HG03103 (cell line): ENCODE data around the gene GPRC5D.
A peak's percentile ranks its signal among the peaks of the same experiment; 100 is the strongest.

Experiments
- ATAC-seq: cut with Tn5 transposase; IDR thresholded peaks from one replicate; pipeline ENCODE4 v1.9.1; 2021; ENCODE audit warnings: low read depth; ENCODE audit not compliant: unreplicated experiment

Gene GPRC5D

DNA sequence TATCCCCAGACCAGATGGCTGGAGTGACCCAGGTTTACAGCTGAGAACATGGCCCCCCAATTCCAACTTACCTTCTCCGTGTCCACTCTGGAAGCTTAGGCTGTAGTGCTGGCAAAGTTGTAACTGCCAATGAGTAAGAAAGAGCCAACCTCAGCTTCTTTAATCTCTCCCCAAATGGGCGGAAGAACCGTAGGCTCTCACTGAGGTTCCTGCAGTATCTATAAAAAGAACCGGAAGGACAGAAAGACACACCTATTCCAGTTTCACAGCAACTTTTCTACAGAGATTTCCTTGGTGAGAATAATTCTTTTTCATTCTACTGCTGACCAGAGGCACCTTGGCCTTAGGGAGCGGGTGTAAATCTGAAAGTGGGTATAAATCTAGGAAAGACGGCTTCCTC lies at the start of gene GPRC5D:
TSS of gene GPRC5D (minus strand) at position 135 of the 400 bp plus-strand sequence. CDS start 1,786 bp downstream, outside the sequence.
- no peak for ATAC-seq

DNA sequence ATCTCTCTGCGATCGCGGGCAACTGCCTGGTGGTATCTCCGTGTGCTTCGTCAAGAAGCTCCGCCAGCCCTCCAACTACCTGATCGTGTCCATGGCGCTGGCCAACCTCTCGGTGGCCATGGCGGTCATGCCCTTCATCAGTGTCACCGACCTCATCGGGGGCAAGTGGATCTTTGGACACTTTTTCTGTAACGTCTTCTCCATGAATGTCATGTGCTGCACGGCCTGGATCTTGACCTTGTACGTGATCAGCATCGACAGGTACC lies 49.7 kb upstream of the GPRC5D start:
- no peak for ATAC-seq

DNA sequence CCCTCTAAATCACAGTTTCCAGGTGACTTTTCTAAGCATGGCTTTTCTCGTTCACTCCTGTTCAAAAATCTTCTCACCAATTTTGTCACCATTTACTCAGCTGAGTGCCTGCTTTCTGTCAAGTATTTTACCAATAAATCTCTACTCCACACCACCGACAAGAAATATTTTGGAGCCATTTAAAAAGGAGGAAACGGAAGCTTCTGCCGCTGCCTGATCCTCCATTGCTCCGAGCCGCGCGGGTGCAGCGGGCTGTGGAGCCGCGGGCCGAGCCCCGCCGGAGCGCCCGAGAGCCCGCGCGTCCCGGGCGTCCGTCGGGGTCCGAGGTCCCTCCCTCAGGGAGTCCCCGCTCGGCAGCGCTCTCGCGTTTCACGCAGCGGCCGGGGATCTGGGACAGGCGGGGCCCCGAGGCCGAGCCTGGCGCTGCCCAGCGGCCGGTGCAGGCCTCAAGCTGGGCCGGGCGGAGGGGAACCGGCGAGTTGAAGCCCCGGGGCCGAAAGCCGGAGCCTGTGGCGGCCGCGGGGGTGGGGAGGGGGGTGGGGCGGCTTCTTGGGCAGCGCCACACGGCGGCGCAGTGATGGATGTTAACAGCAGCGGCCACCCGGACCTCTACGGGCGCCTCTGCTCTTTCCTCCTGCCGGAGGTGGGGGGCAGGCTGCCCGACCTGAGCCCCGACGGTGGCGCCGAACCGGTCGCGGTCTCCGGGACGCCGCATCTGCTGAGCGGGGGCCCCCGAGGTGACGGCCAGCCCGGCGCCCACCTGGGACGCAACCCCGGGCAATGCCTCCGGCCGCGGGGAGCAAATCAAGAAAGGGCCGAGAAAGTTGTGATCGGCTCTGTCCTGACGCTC lies 49.2 kb upstream of the GPRC5D start:
- ATAC-seq = no peak

DNA sequence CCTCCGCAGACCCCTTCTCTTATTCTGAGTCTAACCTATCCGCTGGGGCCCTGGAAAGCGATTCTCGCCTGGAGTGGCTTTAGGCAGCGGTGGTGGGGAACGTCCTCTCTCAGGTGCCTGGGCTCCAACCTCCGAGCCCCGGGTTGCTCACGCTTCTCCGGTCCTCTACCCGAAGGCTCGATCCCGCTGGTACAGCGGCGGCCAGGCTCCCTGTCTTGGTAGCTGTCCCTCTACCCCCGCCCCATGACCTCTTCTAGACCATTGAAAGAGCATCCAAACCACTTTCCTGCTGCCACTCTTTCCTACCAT lies 48.6 kb upstream of the GPRC5D start:
- peak; percentile 18 for ATAC-seq

DNA sequence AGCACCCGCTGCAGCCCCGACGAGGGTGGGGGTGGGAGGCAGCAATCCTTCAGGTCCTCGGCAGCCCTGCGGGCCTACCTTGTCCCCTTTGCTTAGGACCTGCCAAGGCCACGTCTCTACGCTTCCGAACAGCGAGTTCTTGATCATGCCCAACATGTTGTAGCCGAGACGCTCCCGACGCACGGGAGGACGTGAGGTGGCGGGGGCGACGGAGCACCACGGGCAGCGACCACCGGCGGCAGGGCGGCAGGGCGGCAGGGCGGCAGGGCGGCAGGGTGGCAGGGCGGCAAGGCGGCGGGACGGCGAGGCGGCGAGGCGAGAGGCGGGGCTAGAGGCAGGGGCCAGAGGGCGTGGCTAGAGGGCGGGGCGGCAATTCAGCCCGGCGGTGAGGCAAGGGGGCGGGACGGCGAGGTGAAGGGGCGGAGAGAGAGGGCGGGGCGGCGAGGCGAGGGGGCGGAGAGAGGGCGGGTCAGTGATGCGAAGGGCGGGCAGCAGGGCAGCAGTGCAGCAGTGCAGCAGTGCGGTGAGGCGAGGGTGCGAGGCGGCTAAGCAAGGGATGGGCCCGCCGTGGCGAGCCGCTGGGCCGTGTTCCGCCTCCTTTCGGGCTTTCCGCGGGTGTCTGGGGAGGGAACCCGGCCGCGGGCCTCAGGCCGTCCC lies 48.1 kb upstream of the GPRC5D start, which contains the start of gene HEBP1:
TSS of gene HEBP1 (minus strand) at position 307 of the 657 bp plus-strand sequence. CDS start at position 156, 151 bp downstream.
- peak; percentile 84 for ATAC-seq

DNA sequence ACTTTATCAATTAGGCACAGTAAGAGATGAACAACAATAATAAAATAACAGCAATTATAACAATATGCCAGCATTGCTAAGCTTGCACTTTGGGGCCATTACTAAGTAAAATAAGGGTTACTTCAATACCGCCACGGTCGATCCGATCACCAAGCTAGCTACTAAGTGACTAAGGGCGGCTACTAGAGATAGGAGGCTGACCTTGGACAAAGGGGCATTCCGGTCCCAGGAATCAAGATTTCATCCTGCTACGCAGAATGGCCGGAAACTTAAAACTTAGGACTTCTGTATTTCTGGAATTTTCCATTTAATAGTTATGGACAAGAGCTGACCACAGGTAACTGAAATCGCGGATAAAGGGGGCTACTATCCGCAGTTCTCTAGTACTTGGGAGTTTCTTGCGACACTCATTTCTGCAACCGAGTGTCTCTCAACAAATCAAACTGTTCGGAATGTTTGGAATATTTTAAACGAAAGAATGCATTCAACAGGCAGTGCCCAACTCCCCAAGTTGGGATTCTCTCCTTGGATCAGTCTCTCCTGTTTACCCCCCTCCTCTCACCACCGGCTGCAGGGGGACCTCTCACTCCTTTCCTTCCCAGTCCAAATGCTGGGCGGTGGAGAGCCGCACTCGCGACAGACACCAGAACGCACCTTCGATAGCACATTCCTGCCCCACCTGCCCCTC lies 47.4 kb upstream of the GPRC5D start:
- ATAC-seq = no peak

DNA sequence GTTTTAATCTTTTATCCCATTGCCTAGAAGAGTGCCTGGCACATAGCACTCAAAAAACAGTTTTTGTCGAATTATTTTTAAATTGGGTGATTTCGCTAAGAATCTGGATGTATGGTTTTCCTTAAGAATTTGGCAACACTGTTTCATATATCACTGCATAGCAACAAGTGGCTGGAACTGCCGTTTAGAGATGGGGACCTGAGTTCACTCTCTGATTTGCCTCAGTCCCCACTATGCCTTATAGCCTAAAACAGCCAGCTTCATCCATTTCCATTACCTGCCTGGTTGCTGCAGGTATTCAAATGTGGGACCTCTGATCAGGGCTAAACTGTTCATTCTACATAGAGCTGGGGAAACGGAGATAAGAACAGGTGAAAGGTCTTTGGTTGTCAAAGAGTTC lies 46.3 kb upstream of the GPRC5D start:
- no peak for ATAC-seq

DNA sequence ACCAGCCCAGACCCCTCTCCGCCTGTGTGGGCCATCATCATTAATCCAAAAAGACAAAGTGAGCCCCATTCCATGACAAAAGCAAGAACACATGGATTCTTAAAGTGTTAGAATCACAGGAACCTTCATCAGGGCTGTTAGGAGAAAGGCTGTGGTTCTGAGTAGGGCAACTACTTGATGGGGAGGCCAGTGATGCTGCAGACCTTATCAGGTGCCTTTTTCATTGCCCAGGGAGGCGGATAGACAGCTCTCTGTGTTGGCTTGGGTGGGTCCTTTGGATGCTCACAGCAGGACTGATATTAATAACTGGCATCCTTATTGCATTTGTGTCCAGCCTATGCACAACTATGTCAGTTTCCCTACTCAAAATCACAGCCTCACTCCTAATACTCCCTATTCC lies 45.8 kb upstream of the GPRC5D start:
- ATAC-seq = no peak

DNA sequence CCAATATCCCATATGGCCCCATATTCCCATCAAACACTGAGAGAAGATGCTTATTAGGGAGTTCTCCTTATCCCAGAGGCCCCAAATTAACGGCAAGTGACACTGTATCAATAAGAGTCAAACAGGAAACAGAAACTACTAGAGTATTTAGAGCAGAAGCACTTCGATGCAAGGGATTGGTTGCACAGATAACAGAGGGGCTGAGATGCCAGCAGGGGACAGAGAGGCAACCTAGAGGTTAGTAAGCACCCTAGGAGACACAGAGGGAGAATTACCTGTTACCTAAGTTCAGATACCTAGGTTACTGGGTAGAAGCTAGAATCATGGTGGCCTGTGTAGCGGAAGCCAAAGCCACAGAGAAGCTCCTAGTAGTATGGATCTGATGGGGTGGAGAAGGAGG lies 45.2 kb upstream of the GPRC5D start:
- ATAC-seq = no peak

DNA sequence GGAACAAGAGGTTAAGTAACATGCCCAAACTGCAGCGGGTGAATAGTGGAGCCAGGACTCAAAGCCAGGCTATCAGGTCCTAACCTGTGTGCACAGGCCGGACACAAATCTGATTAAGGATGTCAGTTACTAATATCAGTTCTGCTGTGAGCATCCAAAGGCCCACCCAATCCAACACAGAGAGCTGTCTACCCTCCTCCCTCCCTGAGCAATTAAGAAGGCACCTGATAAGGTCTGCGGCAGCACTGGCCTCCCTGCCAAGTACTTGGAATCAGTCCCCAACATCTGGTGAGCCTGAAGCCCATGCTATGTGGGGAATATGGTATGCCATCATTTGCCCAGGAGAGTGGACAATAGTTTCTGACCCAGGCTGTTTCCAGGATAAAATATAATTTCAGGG lies 44.2 kb upstream of the GPRC5D start:
- no peak for ATAC-seq

DNA sequence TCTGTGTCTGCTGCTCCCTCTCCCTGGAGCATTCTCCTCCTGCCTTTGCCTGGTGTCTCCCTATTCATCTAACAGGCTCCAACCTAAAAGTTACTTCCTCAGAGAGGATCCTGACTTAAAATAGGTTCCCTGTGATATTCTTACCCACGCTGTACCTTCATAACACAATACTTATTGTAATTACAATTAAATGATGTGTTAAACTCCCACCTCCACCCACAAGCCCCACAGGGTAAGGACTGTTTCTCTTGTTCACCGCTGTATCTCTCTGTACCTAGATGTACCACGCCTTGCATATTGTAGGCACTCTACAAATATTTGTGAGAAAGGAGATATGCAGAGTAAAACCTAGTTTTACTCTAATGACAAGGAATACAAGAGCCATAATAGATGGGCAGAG lies 43.1 kb upstream of the GPRC5D start:
- ATAC-seq = no peak

DNA sequence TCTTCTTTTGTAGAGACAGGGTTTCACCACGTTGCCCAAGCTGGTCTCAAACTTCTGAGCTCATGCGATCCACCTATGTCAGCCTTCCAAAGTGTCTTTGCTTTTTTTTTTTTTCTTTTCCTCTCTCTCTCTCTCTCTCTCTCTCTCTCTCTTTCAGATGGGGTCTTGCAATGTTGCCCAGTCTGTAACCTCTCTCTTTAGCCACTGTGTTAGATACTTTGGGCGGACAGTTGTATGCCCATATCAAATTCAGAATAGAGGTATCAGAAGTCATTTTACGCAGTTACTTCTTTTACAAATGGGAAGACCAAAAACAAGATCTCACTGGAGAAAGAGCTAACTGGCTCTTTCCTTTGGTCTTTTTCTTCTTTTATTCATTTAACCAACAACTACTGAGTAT lies 41.4 kb upstream of the GPRC5D start:
- ATAC-seq = no peak

DNA sequence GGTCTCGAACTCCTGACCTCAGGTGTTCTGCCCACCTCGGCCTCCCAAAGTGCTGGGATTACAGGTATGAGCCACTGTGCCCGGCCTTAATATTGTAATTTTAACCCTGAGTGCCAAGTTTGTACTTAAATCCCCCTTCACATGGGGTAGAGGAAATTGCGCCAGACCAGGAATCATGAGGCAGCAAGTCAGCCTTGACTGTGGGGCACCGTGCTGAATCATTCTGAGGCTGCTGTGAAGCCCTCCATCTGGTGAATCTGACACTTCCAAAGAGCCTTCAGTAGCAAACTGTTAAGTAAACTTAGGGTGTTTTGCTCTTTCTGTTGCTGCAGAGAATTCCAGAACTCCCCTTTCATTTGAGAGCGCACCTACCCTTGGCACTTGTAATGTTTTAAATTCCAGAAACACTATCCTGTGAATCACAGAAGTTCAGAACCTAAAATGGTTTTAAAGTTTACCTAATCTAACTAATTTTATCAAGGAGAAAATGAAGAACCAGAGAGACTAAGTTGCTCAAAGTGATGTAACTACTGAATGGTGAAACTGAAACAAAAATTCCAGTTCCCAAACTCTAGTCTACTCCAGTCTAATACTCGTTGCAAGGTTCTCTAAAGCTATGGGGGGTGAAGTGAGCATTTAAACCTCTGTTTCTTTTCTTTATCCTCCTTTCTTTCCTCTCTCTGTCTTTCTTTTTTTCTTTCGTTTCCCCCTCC lies 40.6 kb upstream of the GPRC5D start:
- ATAC-seq = no peak

DNA sequence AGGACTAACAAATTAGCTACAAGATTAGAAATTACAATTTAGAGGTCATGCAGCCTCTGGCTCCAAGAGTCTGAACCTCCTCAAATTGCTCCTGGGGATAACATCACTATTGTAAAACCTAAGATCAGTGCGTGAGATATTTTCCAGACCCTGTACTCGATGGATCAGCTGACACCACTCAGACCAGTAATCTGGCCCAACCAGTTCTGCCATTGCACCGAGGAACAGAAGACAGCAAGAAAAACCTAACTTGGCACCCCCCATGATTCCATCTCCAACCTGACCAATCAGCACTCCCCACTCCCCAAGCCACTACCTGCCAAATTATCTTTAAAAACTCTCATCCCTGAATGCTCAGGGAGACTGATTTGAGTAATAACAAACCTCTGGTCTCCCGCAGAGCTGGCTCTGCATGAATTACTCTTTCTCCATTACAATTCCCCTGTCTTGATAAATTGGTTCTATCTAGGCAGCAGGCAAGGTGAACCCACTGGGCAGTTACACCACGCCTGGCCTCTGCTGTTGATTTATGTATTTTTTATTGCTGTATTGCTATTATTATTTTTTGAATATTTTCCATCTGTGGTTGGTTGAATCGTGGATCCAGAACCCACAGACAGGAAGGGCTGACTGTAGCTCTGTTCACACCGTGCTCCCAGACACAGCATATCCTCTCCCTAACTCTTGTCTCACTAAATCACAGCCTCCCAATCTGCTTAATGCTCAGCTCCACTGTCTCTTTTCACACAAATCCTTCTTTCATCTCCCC lies 38.9 kb upstream of the GPRC5D start:
- ATAC-seq = no peak

DNA sequence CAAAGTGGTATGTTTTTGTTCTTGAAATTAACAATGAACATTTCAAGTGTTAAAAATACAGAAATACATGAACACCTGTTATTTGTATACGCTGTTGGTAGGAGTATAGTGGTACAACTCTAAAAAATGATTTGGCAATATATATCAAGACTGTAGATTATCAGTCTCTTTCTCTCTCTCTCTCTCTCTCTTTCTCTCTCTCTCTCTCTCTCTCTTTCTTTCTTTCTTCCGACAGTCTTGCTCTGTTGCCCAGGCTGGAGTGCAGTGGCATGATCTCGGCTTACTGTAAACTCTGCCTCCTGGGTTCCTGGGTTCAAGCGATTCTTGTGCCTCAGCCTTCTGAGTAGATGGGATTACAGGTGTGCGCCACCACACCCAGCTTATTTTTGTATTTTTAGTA lies 35.5 kb upstream of the GPRC5D start:
- ATAC-seq = no peak

DNA sequence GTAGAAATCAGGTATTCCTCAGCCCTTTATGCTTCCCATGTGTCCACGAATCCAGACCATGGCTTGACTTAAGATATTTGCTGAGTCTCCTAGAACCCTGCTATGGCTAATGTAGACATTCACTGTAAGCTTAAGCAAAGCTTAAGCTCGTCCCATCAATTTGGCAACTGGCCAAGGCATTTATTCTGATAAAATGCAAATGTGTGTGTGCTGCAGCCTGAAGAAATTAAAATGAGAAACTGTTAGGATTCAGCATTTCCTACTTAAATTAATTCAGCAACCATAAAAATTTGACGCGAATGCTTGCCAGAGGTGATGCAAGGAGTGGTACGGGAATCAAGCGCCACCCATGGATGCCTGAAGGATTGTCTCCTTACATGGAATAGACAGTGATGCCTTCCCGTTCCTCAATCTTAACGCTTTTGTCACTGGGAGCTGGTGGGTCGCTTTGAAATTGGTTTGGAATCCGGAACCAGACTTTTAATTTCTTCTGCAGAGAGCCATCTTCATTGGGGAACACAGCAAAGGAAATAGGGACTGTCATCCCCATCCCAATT lies 34.9 kb upstream of the GPRC5D start:
- no peak for ATAC-seq

DNA sequence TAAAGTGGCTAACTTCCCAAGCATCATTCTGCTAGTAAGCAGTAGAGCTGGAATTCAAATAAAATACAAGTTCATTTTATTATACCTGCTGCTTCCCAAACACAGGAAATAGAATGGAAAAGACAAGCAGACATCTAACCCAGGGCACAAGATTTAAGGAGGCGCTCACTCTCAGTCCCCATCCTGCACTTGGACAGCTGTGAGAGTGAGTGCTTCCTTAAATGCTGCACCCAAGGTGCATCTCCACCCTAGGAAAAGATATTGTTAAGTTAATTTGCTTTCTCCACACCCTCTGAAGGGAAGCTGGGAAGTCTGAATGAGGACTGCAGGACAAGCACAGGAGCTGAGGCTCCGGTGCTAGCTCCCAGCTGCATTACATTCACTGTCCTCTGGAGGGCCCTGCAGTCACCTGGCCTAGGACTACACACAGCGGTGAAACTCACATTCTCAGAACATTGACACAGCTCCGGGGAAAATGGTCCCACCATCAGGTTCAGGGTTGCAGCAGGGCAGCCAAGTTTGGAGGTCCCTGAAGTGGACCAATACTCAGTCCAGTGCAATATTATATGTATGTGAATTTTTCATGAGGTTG lies 33.9 kb upstream of the GPRC5D start:
- no peak for ATAC-seq

DNA sequence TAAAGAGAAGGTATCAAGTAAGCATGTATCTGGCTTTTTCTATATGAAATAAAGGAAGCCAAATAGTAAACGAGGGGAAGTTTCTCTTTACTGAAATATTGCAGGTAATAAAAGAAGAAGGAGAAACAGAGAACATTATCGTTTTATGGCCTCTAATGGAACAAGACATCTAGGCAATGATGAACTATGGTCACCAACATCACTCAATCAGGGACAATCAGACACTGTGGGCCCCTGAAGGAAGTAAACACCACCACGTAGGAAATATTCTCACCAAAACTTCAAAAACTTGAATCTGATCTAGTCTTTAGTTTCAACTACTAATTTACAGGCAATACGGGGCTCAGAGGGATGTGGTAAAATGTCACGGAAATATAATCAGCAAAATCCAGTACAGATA lies 32.2 kb upstream of the GPRC5D start:
- no peak for ATAC-seq

DNA sequence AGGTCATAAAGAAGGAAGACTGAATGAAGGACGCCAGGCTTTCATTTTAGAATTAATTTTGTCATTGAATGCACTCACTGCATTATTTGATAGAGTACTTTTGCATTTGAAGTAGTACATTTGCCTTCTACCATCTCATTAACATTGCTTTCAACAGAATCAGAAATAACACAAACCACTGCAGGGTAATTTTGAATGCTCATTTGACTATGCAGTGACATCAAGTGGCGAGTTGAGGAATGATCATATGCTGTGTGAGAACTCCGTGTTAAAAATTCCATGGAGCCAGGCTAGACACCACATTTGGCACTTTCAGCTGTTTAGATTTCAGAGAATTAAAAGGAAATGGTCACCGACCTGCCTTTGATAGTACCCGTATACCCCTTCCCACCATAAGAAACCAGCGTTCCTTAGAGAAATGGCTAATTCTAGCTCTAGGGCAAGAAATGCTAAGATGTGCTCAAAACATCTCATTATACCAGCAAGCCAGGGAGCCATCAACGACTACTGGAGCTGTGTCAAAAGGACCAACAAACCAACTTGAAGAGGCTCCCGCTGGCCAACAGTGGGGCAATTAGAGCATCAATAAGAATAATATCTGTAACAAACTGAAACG lies 31.6 kb upstream of the GPRC5D start:
- ATAC-seq = no peak
